ENCODE measurements around the gene TMEM238. TPM values are rescaled to one million over a fixed set of nuclear protein-coding genes. Genes with fewer than 3 reads are reported as not detected.
"Not testable (repeated sequence)": the region's sequence is repeated elsewhere in the genome, so short reads cannot be mapped to it uniquely, and the experiment has no call there.

The TMEM238 gene
- total RNA-seq, 2 donors from 2014 or later: 4.2 TPM; not detected in 1

- peak; percentile 100 for DNase-seq (ENCODE audit: low spot score)
- Histone ChIP-seq H3K27ac (peak within 1 kb of the TSS; percentile 79 to 87), H3K4me1 (ENCODE audit: control insufficient read depth in 1 of 2, low read depth in 2 of 2) (peaks cover 12 to 29% of the 10 kb centered on the region in 2 donors), H3K4me3 (peak within 1 kb of the TSS; percentile 85), H3K9me3 (no peaks in the 10 kb centered on the region), H3K27me3 (replicated peaks; ENCODE audit: insufficient read depth) (no peaks in the 10 kb centered on the region), H3K36me3 (peaks cover 15% of the 10 kb centered on the region)
- ATAC-seq (ENCODE audit: insufficient number of reproducible peaks, low FRiP score, low read depth): peak; percentile 98
- TF ChIP-seq CTCF (IDR thresholded peaks at IDR 0.05): peak; percentile 40
These were observed 44.8 kb downstream of the TMEM238 start, which contains the start of gene KMT5C for GRCh38 chr19:55339105-55339888. KMT5C (plus strand) TSS chr19:55339876; CDS start chr19:55341937, 2,061 bp downstream.

- no peak for TF ChIP-seq CTCF (IDR thresholded peaks at IDR 0.05)
- Histone ChIP-seq H3K4me3 (no peak overlapping the region), H3K36me3 (no peaks in the 10 kb centered on the region), H3K9me3 (no peaks in the 10 kb centered on the region), H3K27me3 (replicated peaks; ENCODE audit: insufficient read depth) (no peaks in the 10 kb centered on the region), H3K4me1 (ENCODE audit: control insufficient read depth in 1 of 2, low read depth in 2 of 2) (peaks cover 10 to 18% of the 10 kb centered on the region in 2 donors), H3K27ac (no peak overlapping the region)
- DNase-seq (ENCODE audit: low spot score): no peak
- ATAC-seq (ENCODE audit: insufficient number of reproducible peaks, low FRiP score, low read depth): no peak
These were observed 48.0 kb downstream of the TMEM238 start for GRCh38 chr19:55336101-55336500.

- Histone ChIP-seq H3K36me3 (no peaks in the 10 kb centered on the region), H3K27me3 (replicated peaks; ENCODE audit: insufficient read depth) (no peaks in the 10 kb centered on the region), H3K9me3 (no peaks in the 10 kb centered on the region), H3K27ac (no peak overlapping the region), H3K4me1 (ENCODE audit: control insufficient read depth in 1 of 2, low read depth in 2 of 2) (peaks cover 0 to 6% of the 10 kb centered on the region in 2 donors), H3K4me3 (no peak overlapping the region)
- no peak for TF ChIP-seq CTCF (IDR thresholded peaks at IDR 0.05)
- ATAC-seq (ENCODE audit: insufficient number of reproducible peaks, low FRiP score, low read depth) (no peak), DNase-seq (ENCODE audit: low spot score) (no peak)
These were observed 50.2 kb downstream of the TMEM238 start for GRCh38 chr19:55333870-55334269.

- H3K4me3 ChIP-seq; DNase-seq (ENCODE audit: low spot score); H3K27me3 ChIP-seq (replicated peaks; ENCODE audit: insufficient read depth); H3K36me3 ChIP-seq; ATAC-seq (ENCODE audit: insufficient number of reproducible peaks, low FRiP score, low read depth); H3K27ac ChIP-seq; H3K4me1 ChIP-seq (ENCODE audit: control insufficient read depth in 1 of 2, low read depth in 2 of 2); H3K9me3 ChIP-seq: not testable (repeated sequence)
These were observed 54.3 kb downstream of the TMEM238 start for GRCh38 chr19:55329791-55330190.

Other genes with a start within 250 kb of the TMEM238 start
- not detected for gene TNNT1, start 235.1 kb downstream of the TMEM238 start, total RNA-seq
- not detected for gene TNNI3, start 226.6 kb downstream of the TMEM238 start, total RNA-seq
- not detected for gene DNAAF3, start 217.7 kb downstream of the TMEM238 start, total RNA-seq
- not detected for gene SYT5, start 204.0 kb downstream of the TMEM238 start, total RNA-seq
- 1 to 10 TPM in 1 of 2 donors, under 1 TPM in 1; 0.14 to 1.1 TPM for gene PTPRH, start 174.8 kb downstream of the TMEM238 start, total RNA-seq
- gene TMEM86B, start 155.5 kb downstream of the TMEM238 start, total RNA-seq: 1 to 10 TPM; 2.4 to 4.8 TPM
- gene PPP6R1, start 125.3 kb downstream of the TMEM238 start, total RNA-seq: 10 to 100 TPM; 46.7 to 52.3 TPM
- 10 to 100 TPM; 26.8 to 26.9 TPM for gene HSPBP1, start 104.2 kb downstream of the TMEM238 start, total RNA-seq
- 10 to 100 TPM; 10.8 to 16.7 TPM for gene BRSK1, start 100.3 kb downstream of the TMEM238 start, total RNA-seq
- 1 to 10 TPM in 1 of 2 donors, not detected in 1; 6.8 TPM for gene TMEM150B, start 59.0 kb downstream of the TMEM238 start, total RNA-seq
- gene KMT5C, start 44.4 kb downstream of the TMEM238 start, total RNA-seq: 10 to 100 TPM; 10.2 to 25.2 TPM
- gene COX6B2, start 29.6 kb downstream of the TMEM238 start, total RNA-seq: not detected
- not detected for gene GARIN5B, start 21.0 kb downstream of the TMEM238 start, total RNA-seq
- gene IL11, start 13.8 kb downstream of the TMEM238 start, total RNA-seq: under 1 TPM in 1 of 2 donors, not detected in 1; 0.92 TPM
- gene TMEM190, start 7.5 kb downstream of the TMEM238 start, total RNA-seq: not detected
- gene RPL28, start 1.6 kb upstream of the TMEM238 start, total RNA-seq: 100 to 1,000 TPM; 175 to 274 TPM
- 10 to 100 TPM; 16.3 to 17.9 TPM for gene UBE2S, start 23.5 kb upstream of the TMEM238 start, total RNA-seq
- not detected for gene SHISA7, start 59.0 kb upstream of the TMEM238 start, total RNA-seq
- gene ISOC2, start 77.3 kb upstream of the TMEM238 start, total RNA-seq: 10 to 100 TPM; 18.8 to 27.4 TPM
- not detected for gene C19orf85, start 80.5 kb upstream of the TMEM238 start, total RNA-seq
- gene ZNF628, start 92.3 kb upstream of the TMEM238 start, total RNA-seq: 1 to 10 TPM; 3.5 to 7.2 TPM
- 1 to 10 TPM; 3.4 to 3.8 TPM for gene NAT14, start 100.9 kb upstream of the TMEM238 start, total RNA-seq
- 10 to 100 TPM in 1 of 2 donors, 1 to 10 TPM in 1; 4.3 to 58.3 TPM for gene SSC5D, start 104.1 kb upstream of the TMEM238 start, total RNA-seq
- gene SBK2, start 152.8 kb upstream of the TMEM238 start, total RNA-seq: not detected
- not detected for gene SBK3, start 161.3 kb upstream of the TMEM238 start, total RNA-seq
- gene ZNF579, start 196.6 kb upstream of the TMEM238 start, total RNA-seq: 1 to 10 TPM; 2.4 to 3.9 TPM
- 10 to 100 TPM in 1 of 2 donors, 1 to 10 TPM in 1; 9.5 to 17.3 TPM for gene FIZ1, start 215.2 kb upstream of the TMEM238 start, total RNA-seq
- 10 to 100 TPM; 21.7 to 26.4 TPM for gene ZNF524, start 216.0 kb upstream of the TMEM238 start, total RNA-seq
- 10 to 100 TPM; 11.9 to 14.5 TPM for gene ZNF865, start 221.4 kb upstream of the TMEM238 start, total RNA-seq
- gene ZNF784, start 240.3 kb upstream of the TMEM238 start, total RNA-seq: 10 to 100 TPM in 1 of 2 donors, 1 to 10 TPM in 1; 8.5 to 13.0 TPM

All from thoracic aorta (tissue), 2 donors.